Measurements from ENCODE around the gene SPAST. TPM values are rescaled to one million over a fixed set of nuclear protein-coding genes. Genes with fewer than 3 reads are reported as not detected.

The SPAST gene
- polyA plus RNA-seq, 1 donor from 2014 or later, result 121 TPM

- no peaks in the 10 kb centered on the region for H3F3A ChIP-seq (ENCODE audit: insufficient read depth, low read length, poor library complexity, severe bottlenecking)
- H3K9me2 ChIP-seq (ENCODE audit: insufficient read depth, low read length), result no peaks in the 10 kb centered on the region
- H3K27me3 ChIP-seq (ENCODE audit: insufficient read depth, low read depth, low read length), result no peaks in the 10 kb centered on the region
- H3K27ac ChIP-seq (ENCODE audit: low read length), result no peak overlapping the region
- H3K4me2 ChIP-seq (ENCODE audit: low read length), result no peak overlapping the region
- peaks cover 8% of the 10 kb centered on the region for H3K36me3 ChIP-seq (ENCODE audit: insufficient read depth, low read length)
- peaks cover 7% of the 10 kb centered on the region for H3K9me3 ChIP-seq (ENCODE audit: low read length)
- TF ChIP-seq RAD21 (conservative IDR thresholded peaks at IDR 0.05) (no peak), EZH2 (IDR thresholded peaks at IDR 0.05; ENCODE audit: borderline replicate concordance, insufficient read depth, low read length, poor library complexity, severe bottlenecking) (no peak), REST (IDR thresholded peaks at IDR 0.05; ENCODE audit: borderline replicate concordance) (no peak), POLR2AphosphoS5 (IDR thresholded peaks at IDR 0.05) (no peak)
- no peaks in the 10 kb centered on the region for H3K79me2 ChIP-seq (replicated peaks; ENCODE audit: insufficient read depth, low read length)
- H4K20me1 ChIP-seq (ENCODE audit: insufficient read depth), result no peaks in the 10 kb centered on the region
- H2AFZ ChIP-seq (ENCODE audit: low read depth, low read length), result no peak overlapping the region
- H3K4me3 ChIP-seq (ENCODE audit: low read length), result no peak overlapping the region
- H3K9ac ChIP-seq (ENCODE audit: low read length), result no peak overlapping the region
These were observed 44.8 kb downstream of the SPAST start for GRCh38 chr2:32108111-32108510.

GRCh38 chr2:32118055-32118454, 54.7 kb downstream of the SPAST start:
- Histone ChIP-seq H3K9me3 (ENCODE audit: low read length) (no peaks in the 10 kb centered on the region), H3K36me3 (ENCODE audit: insufficient read depth, low read length) (no peaks in the 10 kb centered on the region), H3K9ac (ENCODE audit: low read length) (no peak overlapping the region), H3F3A (ENCODE audit: insufficient read depth, low read length, poor library complexity, severe bottlenecking) (no peaks in the 10 kb centered on the region), H2AFZ (ENCODE audit: low read depth, low read length) (no peak overlapping the region), H3K27me3 (ENCODE audit: insufficient read depth, low read depth, low read length) (no peaks in the 10 kb centered on the region), H3K27ac (ENCODE audit: low read length) (no peak overlapping the region), H3K9me2 (ENCODE audit: insufficient read depth, low read length) (no peaks in the 10 kb centered on the region), H3K4me2 (ENCODE audit: low read length) (no peak overlapping the region), H4K20me1 (ENCODE audit: insufficient read depth) (no peaks in the 10 kb centered on the region), H3K79me2 (replicated peaks; ENCODE audit: insufficient read depth, low read length) (no peaks in the 10 kb centered on the region), H3K4me3 (ENCODE audit: low read length) (no peak overlapping the region)
- no peak for TF ChIP-seq POLR2AphosphoS5 (IDR thresholded peaks at IDR 0.05)
- no peak for TF ChIP-seq EZH2 (IDR thresholded peaks at IDR 0.05; ENCODE audit: borderline replicate concordance, insufficient read depth, low read length, poor library complexity, severe bottlenecking)
- no peak for TF ChIP-seq TAF1 (IDR thresholded peaks at IDR 0.05; ENCODE audit: low read depth)
- no peak for TF ChIP-seq MXI1 (conservative IDR thresholded peaks at IDR 0.05; ENCODE audit: poor library complexity, severe bottlenecking)
- no peak for TF ChIP-seq EP300 (conservative IDR thresholded peaks at IDR 0.05; ENCODE audit: poor library complexity, severe bottlenecking)
- TF ChIP-seq RAD21 (conservative IDR thresholded peaks at IDR 0.05), result no peak
- no peak for TF ChIP-seq SMC3 (conservative IDR thresholded peaks at IDR 0.05; ENCODE audit: poor library complexity)
- TF ChIP-seq CTCF (IDR thresholded peaks at IDR 0.05; ENCODE audit: poor library complexity, severe bottlenecking), result no peak
- TF ChIP-seq REST (IDR thresholded peaks at IDR 0.05; ENCODE audit: borderline replicate concordance), result no peak

All from neural cell (in vitro differentiated cells).